SK-N-SH (cell line): ENCODE data around the gene SAPCD2. TPM values are rescaled to one million over a fixed set of nuclear protein-coding genes. Genes with fewer than 3 reads are reported as not detected.

Experiments used
- CTCF ChIA-PET: fragments of 300-600, 350-600 bp; formaldehyde crosslinking; extraction: SDS; loops from one replicate; lab custom pipeline; 2021; lab: Yijun Ruan, JAX
- POLR2A ChIA-PET: fragments of 350-600 bp; sonication (Branson Sonifier 250); formaldehyde crosslinking; extraction: SDS; loops from one replicate; lab custom pipeline; 2020; ENCODE audit warnings: antibody characterized with exemption, inconsistent platforms; lab: Yijun Ruan, JAX
- DNase-seq: peaks from one replicate; pipeline ENCODE4 v3.0.0; 2012
- H2AFZ ChIP-seq: fragments of 200-600 bp; sonication (generic); 2 replicates; pipeline ENCODE4 v1.8.1; 2016; ENCODE audit warnings: antibody characterized with exemption, mild to moderate bottlenecking, low read depth
- H3F3A ChIP-seq: fragments of 200-600 bp; sonication (generic); replicated peaks from 2 replicates; pipeline ENCODE3; 2016; ENCODE audit warnings: antibody characterized with exemption, mild to moderate bottlenecking; ENCODE audit not compliant: insufficient read depth
- H3K27ac ChIP-seq, 2 experiments: fragments of 200-500 bp in 1 of 2; fragments of 200-600 bp in 1 of 2; sonication (Bioruptor generic) in 1 of 2; sonication (generic), shearing (Covaris generic) in 1 of 2; 2 replicates each; pipeline versions ENCODE4 v1.5.1 to v1.6.1; 2014 to 2016; ENCODE audit warnings: low read depth in 2 of 2, inconsistent platforms in 1 of 2, low read length in 1 of 2, mild to moderate bottlenecking in 1 of 2, mixed read lengths in 1 of 2
- H3K27me3 ChIP-seq: fragments of 200-600 bp; sonication (generic), shearing (Covaris generic); 2 replicates; pipeline ENCODE4 v1.6.1; 2016; ENCODE audit warnings: mixed run types; ENCODE audit not compliant: insufficient read depth
- H3K36me3 ChIP-seq, 2 experiments: fragments of 200-500 bp in 1 of 2; fragments of 200-600 bp in 1 of 2; sonication (Bioruptor generic) in 1 of 2; sonication (generic) in 1 of 2; replicated peaks in 1 of 2; 2 replicates each; pipeline versions ENCODE3 to v1.5.1; 2014 to 2016; ENCODE audit warnings: low read length in 1 of 2, mild to moderate bottlenecking in 1 of 2; ENCODE audit not compliant: insufficient read depth in 2 of 2, control insufficient read depth in 1 of 2
- H3K4me1 ChIP-seq, 2 experiments: fragments of 200-500 bp in 1 of 2; fragments of 200-600 bp in 1 of 2; sonication (Bioruptor generic) in 1 of 2; sonication (generic), shearing (Covaris generic) in 1 of 2; 2 replicates each; pipeline versions ENCODE4 v1.5.1 to v1.6.1; 2014 to 2016; ENCODE audit warnings: low read depth in 1 of 2, low read length in 1 of 2, mixed run types in 1 of 2; ENCODE audit not compliant: insufficient read depth in 2 of 2, control insufficient read depth in 1 of 2
- H3K4me2 ChIP-seq: fragments of 200-600 bp; sonication (generic), shearing (Covaris generic); 2 replicates; pipeline ENCODE4 v1.6.1; 2017; ENCODE audit warnings: mixed run types
- H3K4me3 ChIP-seq, 2 experiments: fragments of 200-500 bp in 1 of 2; fragments of 200-600 bp in 1 of 2; sonication (Bioruptor generic) in 1 of 2; sonication (generic), shearing (Covaris generic) in 1 of 2; 2 replicates each; pipeline versions ENCODE4 v1.5.1 to v1.8.1; 2014 to 2016; ENCODE audit warnings: low read depth in 2 of 2, inconsistent platforms in 1 of 2, low read length in 1 of 2, mild to moderate bottlenecking in 1 of 2, mixed read lengths in 1 of 2, moderate library complexity in 1 of 2
- H3K79me2 ChIP-seq: fragments of 200-600 bp; sonication (generic); 2 replicates; pipeline ENCODE4 v1.8.1; 2017; ENCODE audit warnings: mild to moderate bottlenecking; ENCODE audit not compliant: insufficient read depth
- H3K9ac ChIP-seq: fragments of 200-600 bp; sonication (generic); 2 replicates; pipeline ENCODE4 v1.6.1; 2017; ENCODE audit warnings: mixed run types
- H3K9me2 ChIP-seq: fragments of 200-600 bp; sonication (generic); 2 replicates; pipeline ENCODE4 v1.6.1; 2017; ENCODE audit warnings: mixed run types
- H3K9me3 ChIP-seq: fragments of 200-600 bp; sonication (generic); 2 replicates; pipeline ENCODE4 v1.6.1; 2017; ENCODE audit warnings: mixed run types, mild to moderate bottlenecking, moderate library complexity
- H4K20me1 ChIP-seq: fragments of 200-600 bp; sonication (generic); 2 replicates; pipeline ENCODE4 v1.6.1; 2017; ENCODE audit warnings: mild to moderate bottlenecking, mixed run types; ENCODE audit not compliant: insufficient read depth
- CHD2 ChIP-seq: fragments of 150-350 bp; IDR thresholded peaks from 2 replicates; pipeline ENCODE4 v1.6.1; 2018; ENCODE audit warnings: low read length; ENCODE audit not compliant: partially characterized antibody
- FOSL2 ChIP-seq: IDR thresholded peaks from 2 replicates; pipeline ENCODE4 v1.4.0; 2012; ENCODE audit warnings: low read depth, mild to moderate bottlenecking, moderate library complexity, borderline replicate concordance
- FOXJ3 ChIP-seq: sonication (generic); formaldehyde crosslinking; IDR thresholded peaks from 2 replicates; pipeline ENCODE4 v1.5.1; 2020; ENCODE audit warnings: mild to moderate bottlenecking, missing genetic modification reagents
- GABPA ChIP-seq: IDR thresholded peaks from 2 replicates; pipeline ENCODE4 v1.4.0; 2012; ENCODE audit warnings: low read depth, mild to moderate bottlenecking
- JUND ChIP-seq: IDR thresholded peaks from 2 replicates; pipeline ENCODE4 v1.4.0; 2012
- MEF2A ChIP-seq: IDR thresholded peaks from 2 replicates; pipeline ENCODE4 v1.4.0; 2012; ENCODE audit warnings: low read depth, borderline replicate concordance
- MXI1 ChIP-seq: IDR thresholded peaks from 2 replicates; pipeline ENCODE4 v1.6.1; 2012; ENCODE audit warnings: mild to moderate bottlenecking, low read depth, low read length, improper control_type of control experiment
- NRF1 ChIP-seq: IDR thresholded peaks from 2 replicates; pipeline ENCODE4 v1.6.1; 2012; ENCODE audit warnings: low read depth, mild to moderate bottlenecking, low read length
- RAD21 ChIP-seq: IDR thresholded peaks from 2 replicates; pipeline ENCODE4 v1.6.1; 2012; ENCODE audit warnings: mild to moderate bottlenecking, low read length
- RCOR1 ChIP-seq: fragments of 150-350 bp; IDR thresholded peaks from 2 replicates; pipeline ENCODE4 v1.6.1; 2017; ENCODE audit warnings: antibody characterized with exemption, low read length
- RFX5 ChIP-seq: IDR thresholded peaks from 2 replicates; pipeline ENCODE4 v1.6.1; 2012; ENCODE audit warnings: mild to moderate bottlenecking, improper control_type of control experiment, low read length
- TAF1 ChIP-seq: IDR thresholded peaks from 2 replicates; pipeline ENCODE4 v1.6.1; 2012; ENCODE audit warnings: low read depth, mild to moderate bottlenecking, low read length, moderate library complexity, borderline replicate concordance
- TCF12 ChIP-seq: IDR thresholded peaks from 2 replicates; pipeline ENCODE4 v1.4.0; 2012
- WGBS: methylation state at CpG from one replicate; pipeline ENCODE4 v1.1.6; 2017; ENCODE audit warnings: low lambda C conversion rate; 5-methylcytosine and 5-hydroxymethylcytosine counted together
- polyA plus RNA-seq, 3 experiments: library from polyadenylated mRNA; depleted of rRNA; stranded (reverse); fragments of >200 nt; gene quantifications; 2 replicates each; pipeline ENCODE4 v1.2.3, GENCODE V29; 2012
- TF ChIP-seq, protein P1 (sequence below): IDR thresholded peaks from 2 replicates; pipeline ENCODE4; 2012
- TF ChIP-seq, protein P2 (sequence below): IDR thresholded peaks from 2 replicates; pipeline ENCODE4 v1.4.0; 2012; ENCODE audit warnings: low read depth, borderline replicate concordance
- TF ChIP-seq, protein P3 (sequence below): IDR thresholded peaks from 2 replicates; pipeline ENCODE4 v1.4.0; 2012; ENCODE audit warnings: low read depth, borderline replicate concordance
- TF ChIP-seq, protein P4 (sequence below): fragments of 200-600 bp; sonication (generic); IDR thresholded peaks from 2 replicates; pipeline ENCODE4 v1.6.1; 2017; ENCODE audit warnings: antibody characterized with exemption, mild to moderate bottlenecking, moderate library complexity
- TF ChIP-seq, protein P5 (sequence below): fragments of 150-350 bp; IDR thresholded peaks from 2 replicates; pipeline ENCODE4 v1.6.1; 2016; ENCODE audit warnings: mild to moderate bottlenecking, low read depth, low read length

Gene SAPCD2
- polyA plus RNA-seq, 1 of the 3 experiments (the other 2 are of a cell fraction), result 6.0 TPM

DNA sequence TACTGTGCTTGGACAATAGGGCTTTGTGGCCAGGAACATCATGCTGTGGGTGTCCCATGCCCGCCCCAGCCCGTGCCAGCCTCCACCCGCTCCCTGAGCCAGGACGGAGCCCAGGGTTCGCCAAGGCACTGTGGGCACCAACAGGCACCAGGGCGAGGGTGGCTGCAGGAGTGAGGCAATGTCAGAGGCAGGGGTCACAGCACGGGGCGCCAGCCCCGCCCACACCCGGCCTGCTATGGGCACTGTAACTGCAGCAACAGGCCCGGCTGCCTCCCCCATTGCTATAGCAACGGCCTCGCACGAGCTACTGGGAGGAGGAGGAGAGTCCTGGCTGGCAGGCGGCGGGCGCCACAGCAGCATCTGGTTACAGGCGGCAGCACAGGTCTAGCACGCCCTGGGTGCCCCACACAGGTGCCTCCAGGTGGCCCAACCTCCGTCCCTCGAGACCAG, 44.8 kb downstream of the SAPCD2 start:
- Histone ChIP-seq H3K4me2 (no peak overlapping the region), H3F3A (no peaks in the 10 kb centered on the region), H3K27ac (peak overlapping the region in 1 of 2 experiments; percentile 83; a peak in 2 of 4 replicates), H3K4me1 (peaks cover 5 to 40% of the 10 kb centered on the region in 2 experiments; a peak in 1 of 4 replicates), H3K79me2 (0 out of 2 replicates have a peak, but pooled peaks cover 3% of the 10 kb centered on the region), H3K9ac (no peak overlapping the region), H3K4me3 (peak overlapping the region in 1 of 2 experiments; percentile 4; a peak in 1 of 4 replicates), H3K9me2 (no peaks in the 10 kb centered on the region), H2AFZ (no peak overlapping the region), H4K20me1 (0 out of 2 replicates have a peak, but pooled peaks cover 4% of the 10 kb centered on the region), H3K36me3 (no peaks in the 10 kb centered on the region), H3K27me3 (no peaks in the 10 kb centered on the region), H3K9me3 (no peaks in the 10 kb centered on the region)
- ChIA-PET CTCF (interaction anchor here (0.7 to 15.1 kb wide), 19 partner anchors 8 to 298 kb away, joined by 3 to 350 read pairs (median 4); partner anchors contain the start of genes C8G, CLIC3, FBXW5 and LCN12), POLR2A (interaction anchor here (0.6 to 1.5 kb wide), 3 partner anchors 30 to 74 kb away, joined by 3 to 7 read pairs (median 3); no protein-coding TSS in a partner anchor)
- WGBS, result no CpG with 5 or more reads among the region's 21 CpGs
- DNase-seq, result peak; percentile 90
- TF ChIP-seq CHD2 (no peak), RCOR1 (no peak), MXI1 (peak; percentile 90), RAD21 (peak; percentile 31)
- TF ChIP-seq, all 33 proteins: peak for 2

DNA sequence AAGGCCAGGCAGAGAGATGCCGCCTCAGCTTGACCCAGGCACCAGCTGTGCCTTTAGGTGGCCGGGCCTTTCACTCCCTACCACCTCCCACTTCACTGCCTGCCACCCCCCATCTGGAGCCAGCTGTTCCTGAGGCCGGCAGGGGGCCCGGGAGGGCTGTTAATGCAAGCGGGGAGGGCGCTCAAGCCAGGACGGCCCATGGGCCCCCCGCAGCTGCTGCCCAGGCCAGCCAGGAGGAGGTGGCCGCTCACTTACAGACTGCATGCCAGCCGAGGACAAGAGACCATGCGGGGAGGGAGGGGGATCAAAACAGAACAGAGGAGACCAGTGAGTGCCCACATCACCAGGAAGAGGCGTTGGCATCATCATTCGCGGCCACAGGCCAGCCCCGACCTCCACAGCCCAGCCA, 46.8 kb downstream of the SAPCD2 start:
- 0 out of 2 replicates have a peak, but pooled peaks cover 4% of the 10 kb centered on the region for H4K20me1 ChIP-seq
- H3K4me1 ChIP-seq, result peaks cover 2 to 30% of the 10 kb centered on the region in 2 experiments; a peak in 1 of 4 replicates
- H3K4me3 ChIP-seq, result no peak overlapping the region
- no peaks in the 10 kb centered on the region for H3K27me3 ChIP-seq
- no peaks in the 10 kb centered on the region for H3K9me2 ChIP-seq
- no peak overlapping the region for H3K27ac ChIP-seq
- no peak overlapping the region for H3K4me2 ChIP-seq
- no peak for DNase-seq
- no peaks in the 10 kb centered on the region for H3K36me3 ChIP-seq
- no peak overlapping the region for H3K9ac ChIP-seq
- no peaks in the 10 kb centered on the region for H3K9me3 ChIP-seq
- 100% methylated on average over 5 of the region's 15 CpGs for WGBS
- no peak overlapping the region for H2AFZ ChIP-seq
- CTCF ChIA-PET, result interaction anchor here (1.6 to 5.4 kb wide), 3 partner anchors 12 to 76 kb away, joined by 3 to 53 read pairs (median 10); no protein-coding TSS in a partner anchor
- POLR2A ChIA-PET, result no interaction called here
- H3K79me2 ChIP-seq, result 0 out of 2 replicates have a peak, but pooled peaks cover 3% of the 10 kb centered on the region
- no peaks in the 10 kb centered on the region for H3F3A ChIP-seq
- TF ChIP-seq, protein P1, sequence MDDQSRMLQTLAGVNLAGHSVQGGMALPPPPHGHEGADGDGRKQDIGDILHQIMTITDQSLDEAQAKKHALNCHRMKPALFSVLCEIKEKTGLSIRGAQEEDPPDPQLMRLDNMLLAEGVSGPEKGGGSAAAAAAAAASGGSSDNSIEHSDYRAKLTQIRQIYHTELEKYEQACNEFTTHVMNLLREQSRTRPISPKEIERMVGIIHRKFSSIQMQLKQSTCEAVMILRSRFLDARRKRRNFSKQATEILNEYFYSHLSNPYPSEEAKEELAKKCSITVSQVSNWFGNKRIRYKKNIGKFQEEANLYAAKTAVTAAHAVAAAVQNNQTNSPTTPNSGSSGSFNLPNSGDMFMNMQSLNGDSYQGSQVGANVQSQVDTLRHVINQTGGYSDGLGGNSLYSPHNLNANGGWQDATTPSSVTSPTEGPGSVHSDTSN, result no peak
- TF ChIP-seq TAF1, result no peak
- no peak for TF ChIP-seq GABPA
- TF ChIP-seq JUND, result no peak
- TF ChIP-seq, protein P2, sequence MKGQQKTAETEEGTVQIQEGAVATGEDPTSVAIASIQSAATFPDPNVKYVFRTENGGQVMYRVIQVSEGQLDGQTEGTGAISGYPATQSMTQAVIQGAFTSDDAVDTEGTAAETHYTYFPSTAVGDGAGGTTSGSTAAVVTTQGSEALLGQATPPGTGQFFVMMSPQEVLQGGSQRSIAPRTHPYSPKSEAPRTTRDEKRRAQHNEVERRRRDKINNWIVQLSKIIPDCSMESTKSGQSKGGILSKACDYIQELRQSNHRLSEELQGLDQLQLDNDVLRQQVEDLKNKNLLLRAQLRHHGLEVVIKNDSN, result no peak
- no peak for TF ChIP-seq NRF1
- TF ChIP-seq, protein P3, sequence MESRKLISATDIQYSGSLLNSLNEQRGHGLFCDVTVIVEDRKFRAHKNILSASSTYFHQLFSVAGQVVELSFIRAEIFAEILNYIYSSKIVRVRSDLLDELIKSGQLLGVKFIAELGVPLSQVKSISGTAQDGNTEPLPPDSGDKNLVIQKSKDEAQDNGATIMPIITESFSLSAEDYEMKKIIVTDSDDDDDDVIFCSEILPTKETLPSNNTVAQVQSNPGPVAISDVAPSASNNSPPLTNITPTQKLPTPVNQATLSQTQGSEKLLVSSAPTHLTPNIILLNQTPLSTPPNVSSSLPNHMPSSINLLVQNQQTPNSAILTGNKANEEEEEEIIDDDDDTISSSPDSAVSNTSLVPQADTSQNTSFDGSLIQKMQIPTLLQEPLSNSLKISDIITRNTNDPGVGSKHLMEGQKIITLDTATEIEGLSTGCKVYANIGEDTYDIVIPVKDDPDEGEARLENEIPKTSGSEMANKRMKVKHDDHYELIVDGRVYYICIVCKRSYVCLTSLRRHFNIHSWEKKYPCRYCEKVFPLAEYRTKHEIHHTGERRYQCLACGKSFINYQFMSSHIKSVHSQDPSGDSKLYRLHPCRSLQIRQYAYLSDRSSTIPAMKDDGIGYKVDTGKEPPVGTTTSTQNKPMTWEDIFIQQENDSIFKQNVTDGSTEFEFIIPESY, result no peak
- no peak for TF ChIP-seq TCF12
- TF ChIP-seq, protein P4, sequence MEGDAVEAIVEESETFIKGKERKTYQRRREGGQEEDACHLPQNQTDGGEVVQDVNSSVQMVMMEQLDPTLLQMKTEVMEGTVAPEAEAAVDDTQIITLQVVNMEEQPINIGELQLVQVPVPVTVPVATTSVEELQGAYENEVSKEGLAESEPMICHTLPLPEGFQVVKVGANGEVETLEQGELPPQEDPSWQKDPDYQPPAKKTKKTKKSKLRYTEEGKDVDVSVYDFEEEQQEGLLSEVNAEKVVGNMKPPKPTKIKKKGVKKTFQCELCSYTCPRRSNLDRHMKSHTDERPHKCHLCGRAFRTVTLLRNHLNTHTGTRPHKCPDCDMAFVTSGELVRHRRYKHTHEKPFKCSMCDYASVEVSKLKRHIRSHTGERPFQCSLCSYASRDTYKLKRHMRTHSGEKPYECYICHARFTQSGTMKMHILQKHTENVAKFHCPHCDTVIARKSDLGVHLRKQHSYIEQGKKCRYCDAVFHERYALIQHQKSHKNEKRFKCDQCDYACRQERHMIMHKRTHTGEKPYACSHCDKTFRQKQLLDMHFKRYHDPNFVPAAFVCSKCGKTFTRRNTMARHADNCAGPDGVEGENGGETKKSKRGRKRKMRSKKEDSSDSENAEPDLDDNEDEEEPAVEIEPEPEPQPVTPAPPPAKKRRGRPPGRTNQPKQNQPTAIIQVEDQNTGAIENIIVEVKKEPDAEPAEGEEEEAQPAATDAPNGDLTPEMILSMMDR, result no peak
- TF ChIP-seq FOXJ3 (CRISPR knock-in tag), result no peak
- no peak for TF ChIP-seq RFX5
- TF ChIP-seq MEF2A, result no peak
- TF ChIP-seq, protein P5, sequence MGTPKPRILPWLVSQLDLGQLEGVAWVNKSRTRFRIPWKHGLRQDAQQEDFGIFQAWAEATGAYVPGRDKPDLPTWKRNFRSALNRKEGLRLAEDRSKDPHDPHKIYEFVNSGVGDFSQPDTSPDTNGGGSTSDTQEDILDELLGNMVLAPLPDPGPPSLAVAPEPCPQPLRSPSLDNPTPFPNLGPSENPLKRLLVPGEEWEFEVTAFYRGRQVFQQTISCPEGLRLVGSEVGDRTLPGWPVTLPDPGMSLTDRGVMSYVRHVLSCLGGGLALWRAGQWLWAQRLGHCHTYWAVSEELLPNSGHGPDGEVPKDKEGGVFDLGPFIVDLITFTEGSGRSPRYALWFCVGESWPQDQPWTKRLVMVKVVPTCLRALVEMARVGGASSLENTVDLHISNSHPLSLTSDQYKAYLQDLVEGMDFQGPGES, result no peak
- TF ChIP-seq FOSL2, result no peak
